Measurements from ENCODE around the gene CCDC127.
"Not testable (repeated sequence)": the region's sequence is repeated elsewhere in the genome, so short reads cannot be mapped to it uniquely, and the experiment has no call there.

The CCDC127 gene

DNA sequence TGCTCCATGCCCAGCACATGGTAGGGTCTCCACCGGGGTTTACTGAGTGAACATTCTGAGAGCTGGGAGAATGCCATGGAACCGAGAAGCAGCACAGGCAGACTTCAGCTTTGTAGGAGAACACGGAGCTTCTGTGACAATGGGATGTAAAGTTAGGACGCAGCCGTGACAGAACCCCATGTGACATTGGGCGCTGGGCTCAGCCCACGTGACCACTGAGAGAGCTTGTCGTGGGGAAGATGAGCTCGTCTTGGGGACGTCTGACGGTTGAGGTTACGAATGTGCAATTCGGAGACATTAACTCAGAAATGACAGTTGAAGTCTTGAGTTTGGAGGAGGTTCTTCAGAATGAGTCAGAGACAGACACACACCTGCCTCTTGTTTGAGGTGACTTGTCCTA is 13.7 kb upstream of the CCDC127 start:
- TF ChIP-seq CTCF (IDR thresholded peaks at IDR 0.05; ENCODE audit: low read depth, low read length, missing control alignments) = no peak
- DNase-seq (ENCODE audit: low read depth) = no peak
- H3K4me3 ChIP-seq (ENCODE audit: low read depth, low read length) = no peak overlapping the region

- H3K4me3 ChIP-seq (ENCODE audit: low read depth, low read length) = no peak overlapping the region
- no peak for DNase-seq (ENCODE audit: low read depth)
- no peak for TF ChIP-seq CTCF (IDR thresholded peaks at IDR 0.05; ENCODE audit: low read depth, low read length, missing control alignments)
Observed at GRCh38 chr5:230711-231110, 12.8 kb upstream of the CCDC127 start.

- H3K4me3 ChIP-seq (ENCODE audit: low read depth, low read length) = no peak overlapping the region
- no peak for TF ChIP-seq CTCF (IDR thresholded peaks at IDR 0.05; ENCODE audit: low read depth, low read length, missing control alignments)
- no peak for DNase-seq (ENCODE audit: low read depth)
Observed at GRCh38 chr5:228886-229285, 10.9 kb upstream of the CCDC127 start.

- DNase-seq (ENCODE audit: low read depth); H3K4me3 ChIP-seq (ENCODE audit: low read depth, low read length): not testable (repeated sequence)
Observed at GRCh38 chr5:227375-227774, 9.4 kb upstream of the CCDC127 start.

- no peak for DNase-seq (ENCODE audit: low read depth)
- TF ChIP-seq CTCF (IDR thresholded peaks at IDR 0.05; ENCODE audit: low read depth, low read length, missing control alignments) = no peak
- H3K4me3 ChIP-seq (ENCODE audit: low read depth, low read length) = no peak overlapping the region
Observed at GRCh38 chr5:225334-225733, 7.4 kb upstream of the CCDC127 start.

GRCh38 chr5:223791-224190 is 5.8 kb upstream of the CCDC127 start:
- TF ChIP-seq CTCF (IDR thresholded peaks at IDR 0.05; ENCODE audit: low read depth, low read length, missing control alignments) = no peak
- no peak for DNase-seq (ENCODE audit: low read depth)
- H3K4me3 ChIP-seq (ENCODE audit: low read depth, low read length) = no peak overlapping the region

GRCh38 chr5:222951-223715 is 5.2 kb upstream of the CCDC127 start:
- DNase-seq (ENCODE audit: low read depth); H3K4me3 ChIP-seq (ENCODE audit: low read depth, low read length): not testable (repeated sequence)

GRCh38 chr5:219991-220390 is 2.0 kb upstream of the CCDC127 start:
- no peak for TF ChIP-seq CTCF (IDR thresholded peaks at IDR 0.05; ENCODE audit: low read depth, low read length, missing control alignments)

More at GRCh38 chr5:219991-220390, 2.0 kb upstream of the CCDC127 start:
- peak overlapping the region; percentile 99 for H3K4me3 ChIP-seq (ENCODE audit: low read depth, low read length)
- peak; percentile 29 for DNase-seq (ENCODE audit: low read depth)
